ENCODE results near the gene PPP1R1C.

Gene PPP1R1C

GRCh38 chr2:181985632-181986205 is at the start of gene PPP1R1C:
Gene PPP1R1C (plus strand): TSS chr2:181985853. CDS start chr2:181986111, 258 bp downstream.
- in situ Hi-C loops (cut with MboI; ENCODE audit: low sequenced_read_pairs, unreplicated experiment) = no loop called here
- no peak for DNase-seq (ENCODE audit: low spot score)
- no peak for TF ChIP-seq CTCF (IDR thresholded peaks at IDR 0.05; ENCODE audit: borderline replicate concordance, control extremely low read depth, extremely low read depth, insufficient read depth, missing control alignments)

- in situ Hi-C loops (cut with MboI; ENCODE audit: low sequenced_read_pairs, unreplicated experiment) = no loop called here
- no peak for TF ChIP-seq CTCF (IDR thresholded peaks at IDR 0.05; ENCODE audit: borderline replicate concordance, control extremely low read depth, extremely low read depth, insufficient read depth, missing control alignments)
- DNase-seq (ENCODE audit: low spot score) = no peak
Observed at GRCh38 chr2:181937473-181937872, 48.2 kb upstream of the PPP1R1C start.

- DNase-seq (ENCODE audit: low spot score) = no peak
- in situ Hi-C loops (cut with MboI; ENCODE audit: low sequenced_read_pairs, unreplicated experiment) = no loop called here
- no peak for TF ChIP-seq CTCF (IDR thresholded peaks at IDR 0.05; ENCODE audit: borderline replicate concordance, control extremely low read depth, extremely low read depth, insufficient read depth, missing control alignments)
Observed at GRCh38 chr2:181943411-181944124, 42.1 kb upstream of the PPP1R1C start.

- TF ChIP-seq CTCF (IDR thresholded peaks at IDR 0.05; ENCODE audit: borderline replicate concordance, control extremely low read depth, extremely low read depth, insufficient read depth, missing control alignments) = no peak
- no peak for DNase-seq (ENCODE audit: low spot score)
- in situ Hi-C loops (cut with MboI; ENCODE audit: low sequenced_read_pairs, unreplicated experiment) = no loop called here
Observed at GRCh38 chr2:181944164-181944913, 41.3 kb upstream of the PPP1R1C start.

GRCh38 chr2:181944914-181945291 is 40.8 kb upstream of the PPP1R1C start:
- no peak for DNase-seq (ENCODE audit: low spot score)
- no peak for TF ChIP-seq CTCF (IDR thresholded peaks at IDR 0.05; ENCODE audit: borderline replicate concordance, control extremely low read depth, extremely low read depth, insufficient read depth, missing control alignments)
- in situ Hi-C loops (cut with MboI; ENCODE audit: low sequenced_read_pairs, unreplicated experiment) = no loop called here

GRCh38 chr2:181946444-181947127 is 39.1 kb upstream of the PPP1R1C start:
- DNase-seq (ENCODE audit: low spot score) = no peak
- in situ Hi-C loops (cut with MboI; ENCODE audit: low sequenced_read_pairs, unreplicated experiment) = no loop called here
- TF ChIP-seq CTCF (IDR thresholded peaks at IDR 0.05; ENCODE audit: borderline replicate concordance, control extremely low read depth, extremely low read depth, insufficient read depth, missing control alignments) = no peak
